AG09319 (cell line): Measurements from ENCODE around the gene INPP4B.

Experiments
- DNase-seq: peaks from one replicate; pipeline ENCODE4 v3.0.0-alpha.2; 2010; ENCODE audit warnings: low read depth; ENCODE audit errors: extremely low read depth
- CTCF ChIP-seq: IDR thresholded peaks from 2 replicates; pipeline ENCODE4 v1.5.1; 2011; ENCODE audit warnings: low read depth, mild to moderate bottlenecking, inconsistent platforms, low read length, moderate library complexity

INPP4B gene

GRCh38 chr4:142418697-142419096 is 427.4 kb downstream of the INPP4B start:
- no peak for DNase-seq
- no peak for TF ChIP-seq CTCF

DNA sequence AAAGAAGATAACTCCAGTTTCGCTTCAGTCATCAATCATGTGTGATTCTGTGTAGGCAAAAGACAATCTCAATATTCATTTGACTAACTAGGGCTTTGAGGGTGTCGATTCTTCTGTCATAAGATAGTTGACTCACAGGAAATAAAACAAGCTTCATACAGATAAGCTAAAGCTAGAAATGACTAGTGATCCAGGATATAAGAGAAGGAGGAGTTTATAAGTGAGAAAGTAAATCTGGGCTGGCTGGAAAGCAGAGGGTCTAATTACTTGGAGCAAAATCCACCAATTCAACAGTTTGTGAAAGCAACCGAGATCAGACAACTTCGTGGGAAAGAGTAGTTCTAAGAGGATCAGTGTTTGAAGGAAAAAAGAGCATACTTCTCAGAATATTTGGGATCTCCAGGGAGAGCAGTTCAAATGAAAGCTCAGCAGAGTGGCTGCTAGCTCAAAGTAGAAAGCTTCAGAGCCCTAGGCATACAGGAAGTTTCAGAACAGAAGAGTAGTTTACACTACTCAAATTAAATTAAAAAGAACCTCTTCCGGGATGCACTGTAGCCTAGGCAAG is 429.3 kb downstream of the INPP4B start:
- TF ChIP-seq CTCF, result no peak
- no peak for DNase-seq

DNA sequence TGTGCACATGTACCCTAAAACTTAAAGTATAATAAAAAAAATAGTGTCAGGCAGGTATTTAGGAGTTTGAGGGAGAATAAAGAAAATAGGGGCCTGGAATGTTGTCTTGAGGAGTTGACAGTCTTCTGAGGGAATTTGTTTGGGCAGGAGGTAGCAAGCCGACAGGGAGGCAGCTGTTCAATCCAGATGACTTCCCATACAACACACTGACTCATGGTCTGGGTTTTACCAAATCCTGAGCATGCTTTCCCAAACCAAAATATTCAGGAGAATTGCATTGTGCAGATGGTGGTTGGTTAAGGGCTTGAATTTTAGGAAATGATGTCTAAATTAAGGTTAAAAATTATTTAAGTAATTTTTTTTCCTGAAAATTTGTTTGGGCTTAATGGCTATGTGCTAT is 430.0 kb downstream of the INPP4B start:
- no peak for TF ChIP-seq CTCF
- no peak for DNase-seq

DNA sequence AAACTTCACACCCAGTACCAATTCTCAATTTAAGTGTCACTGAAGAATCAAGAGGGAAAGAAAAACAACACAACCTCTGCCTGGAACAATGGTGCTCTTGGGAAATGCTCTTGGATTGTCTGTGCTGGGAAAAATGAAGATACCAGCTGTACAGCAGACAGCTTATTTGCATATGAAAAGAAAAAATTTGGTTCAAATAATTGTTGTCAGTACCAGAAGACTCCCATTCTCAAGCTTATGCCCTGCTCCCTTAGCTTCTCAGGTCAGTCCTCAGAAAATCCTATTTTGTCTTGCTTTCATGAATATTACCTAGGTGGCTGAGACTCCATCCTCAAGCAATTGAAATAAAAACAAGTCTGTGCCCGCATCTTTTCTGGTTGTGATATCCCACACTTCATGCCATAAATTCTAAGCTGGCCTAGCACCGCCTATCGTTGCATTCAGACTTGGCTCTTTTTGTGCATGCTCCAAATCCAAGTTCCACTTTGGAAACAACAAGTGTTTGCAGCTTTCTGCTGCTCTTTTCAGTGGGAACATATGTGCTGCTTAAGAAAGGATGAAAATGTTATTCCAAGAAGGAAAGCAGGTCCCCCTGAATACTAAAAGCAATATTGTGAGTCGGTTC is 431.6 kb downstream of the INPP4B start:
- no peak for TF ChIP-seq CTCF
- no peak for DNase-seq

- no peak for DNase-seq
- TF ChIP-seq CTCF, result no peak
Measured at GRCh38 chr4:142413485-142413884, 432.6 kb downstream of the INPP4B start.

- no peak for TF ChIP-seq CTCF
- DNase-seq, result no peak
Measured at GRCh38 chr4:142411993-142412392, 434.1 kb downstream of the INPP4B start.

GRCh38 chr4:142408003-142408441 is 438.1 kb downstream of the INPP4B start:
- no peak for TF ChIP-seq CTCF
- DNase-seq, result no peak
